ENCODE data around the gene TPMT.

- TF ChIP-seq POLR2A (IDR thresholded peaks at IDR 0.05; ENCODE audit: low read length) (no peak), GATA1 (IDR thresholded peaks at IDR 0.05; ENCODE audit: low read depth, low read length) (no peak)
Measured at GRCh38 chr6:18179770-18180356, 25.0 kb upstream of the TPMT start.

Measured in erythroblast (primary cell).